GM18526 (cell line): Measurements from ENCODE around the gene METAP1D.

Source experiments
- POLR2A ChIP-seq: IDR thresholded peaks from 3 replicates; pipeline ENCODE4 v1.6.1; 2011; ENCODE audit not compliant: insufficient read length; ENCODE audit errors: extremely low read depth

METAP1D gene

GRCh38 chr2:171999604-172000469 is at the start of gene METAP1D:
Gene METAP1D, plus strand, starts transcription at chr2:171999953. Its CDS starts 17 bp downstream, at chr2:171999970.
- peak; percentile 75 for TF ChIP-seq POLR2A

GRCh38 chr2:171952276-171952675 is 47.5 kb upstream of the METAP1D start:
- no peak for TF ChIP-seq POLR2A

DNA sequence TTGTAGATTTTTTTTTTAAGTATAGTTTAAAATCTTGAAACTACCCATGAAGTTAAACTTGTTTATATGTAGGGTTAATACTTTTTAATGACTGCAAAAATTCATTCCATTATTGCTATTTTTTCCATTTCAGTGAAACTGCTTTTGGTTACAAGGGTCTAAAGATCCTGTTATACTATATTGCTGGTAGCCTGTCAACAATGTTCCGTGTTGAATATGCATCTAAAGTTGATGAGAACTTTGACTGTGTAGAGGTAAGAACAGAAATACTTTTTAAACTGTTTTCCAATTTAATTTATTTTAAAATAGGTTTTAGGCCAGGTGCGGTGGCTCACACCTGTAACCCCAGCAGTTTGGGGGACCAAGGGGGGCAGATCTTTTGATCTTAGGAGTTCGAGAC is 47.0 kb upstream of the METAP1D start:
- TF ChIP-seq POLR2A, result no peak

DNA sequence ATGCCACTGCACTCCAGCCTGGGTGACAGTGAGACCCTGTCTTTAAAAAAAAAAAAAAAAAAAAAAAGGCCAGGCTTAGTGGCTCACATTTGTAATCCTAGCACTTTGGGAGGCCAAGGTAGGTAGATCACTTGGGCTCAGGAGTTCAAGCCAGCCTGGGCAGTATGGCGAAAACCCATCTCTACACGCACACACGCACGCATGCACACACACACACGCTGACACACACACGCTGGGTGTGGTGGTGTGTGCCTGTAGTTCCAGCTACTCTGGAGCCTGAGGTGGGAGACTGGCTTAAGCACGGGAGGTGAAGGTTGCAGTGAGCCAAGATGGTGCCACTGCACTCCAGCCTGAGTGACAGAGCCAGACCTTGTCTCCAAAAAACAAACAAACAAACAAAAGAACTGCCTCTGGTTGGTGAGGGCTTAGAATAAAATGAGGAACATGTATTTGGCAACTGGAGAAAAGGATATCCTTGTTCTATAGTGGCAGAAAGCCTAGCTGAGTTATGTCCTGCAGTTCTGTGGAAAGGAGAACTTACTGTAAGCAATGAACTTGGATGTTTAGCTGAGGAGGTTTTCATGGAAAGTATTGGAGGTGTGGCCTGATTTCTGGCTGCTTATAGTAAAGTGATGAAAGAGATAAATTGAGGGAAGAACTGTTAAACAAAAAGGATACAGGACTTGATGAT is 43.5 kb upstream of the METAP1D start:
- no peak for TF ChIP-seq POLR2A

- no peak for TF ChIP-seq POLR2A
These were observed 42.7 kb upstream of the METAP1D start for GRCh38 chr2:171957061-171957460.

DNA sequence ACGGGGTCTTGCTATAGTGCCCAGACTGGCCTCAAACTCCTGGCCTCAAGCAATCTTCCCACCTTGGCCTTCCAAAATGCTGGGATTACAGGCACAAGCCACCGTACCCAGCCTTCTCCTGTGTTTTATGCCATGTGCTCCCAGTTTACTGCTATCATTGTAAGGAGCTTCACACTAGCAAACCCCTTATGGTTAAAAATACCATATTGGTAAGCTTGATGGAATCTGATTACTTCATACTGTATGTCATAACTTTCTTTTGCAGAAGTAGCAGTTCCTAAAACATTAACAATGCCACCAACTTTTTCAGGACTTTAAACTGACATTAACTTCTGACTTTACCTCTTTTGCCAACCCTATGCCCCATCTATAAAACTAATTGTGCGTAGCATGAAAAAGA is 41.3 kb upstream of the METAP1D start:
- TF ChIP-seq POLR2A, result no peak

- no peak for TF ChIP-seq POLR2A
These were observed 39.8 kb upstream of the METAP1D start for GRCh38 chr2:171959998-171960397.

GRCh38 chr2:171960570-171960969 is 39.2 kb upstream of the METAP1D start:
- no peak for TF ChIP-seq POLR2A

DNA sequence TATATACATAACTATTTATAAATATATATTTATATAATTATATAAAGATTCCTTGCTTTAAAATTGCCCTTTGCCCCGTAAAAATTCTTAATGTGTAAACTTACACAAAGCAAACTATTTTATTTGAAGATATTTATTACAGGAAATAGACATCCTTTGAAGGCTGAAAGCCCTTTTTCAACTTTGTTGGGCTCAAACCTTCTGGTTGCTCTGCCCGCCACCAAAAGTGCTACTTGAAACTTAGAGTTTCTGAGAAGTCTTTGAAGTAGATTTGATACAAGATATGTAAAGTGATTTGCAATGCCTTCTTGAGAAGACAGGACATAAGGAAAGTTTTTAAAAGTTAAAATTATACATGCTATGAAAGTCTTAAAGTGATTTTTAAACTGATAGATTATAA is 36.6 kb upstream of the METAP1D start:
- TF ChIP-seq POLR2A, result no peak

DNA sequence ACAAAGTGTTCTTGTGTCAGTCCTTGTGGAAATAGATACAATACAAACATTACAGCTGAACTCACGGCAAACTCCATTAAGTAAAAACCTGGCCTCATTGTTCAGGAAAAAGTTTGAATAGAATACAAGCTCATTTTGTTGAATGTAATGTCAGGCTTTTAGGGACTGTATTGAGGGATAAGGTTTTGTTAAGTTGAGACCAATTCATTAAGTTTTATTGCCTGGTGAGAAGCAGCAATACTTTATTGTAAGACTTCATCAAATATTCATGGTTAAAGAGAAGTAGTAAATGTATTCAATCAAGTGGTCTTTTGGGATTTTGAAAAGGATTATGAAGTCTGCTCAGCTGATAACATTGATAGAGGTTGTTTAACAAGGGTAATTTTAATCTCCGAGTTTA is 35.4 kb upstream of the METAP1D start:
- no peak for TF ChIP-seq POLR2A

- no peak for TF ChIP-seq POLR2A
These were observed 34.5 kb upstream of the METAP1D start for GRCh38 chr2:171965238-171965637.

- TF ChIP-seq POLR2A, result no peak
These were observed 34.1 kb upstream of the METAP1D start for GRCh38 chr2:171965661-171966060.

- no peak for TF ChIP-seq POLR2A
These were observed 33.5 kb upstream of the METAP1D start for GRCh38 chr2:171966235-171966634.

GRCh38 chr2:171966688-171967087 is 33.1 kb upstream of the METAP1D start:
- TF ChIP-seq POLR2A, result no peak

DNA sequence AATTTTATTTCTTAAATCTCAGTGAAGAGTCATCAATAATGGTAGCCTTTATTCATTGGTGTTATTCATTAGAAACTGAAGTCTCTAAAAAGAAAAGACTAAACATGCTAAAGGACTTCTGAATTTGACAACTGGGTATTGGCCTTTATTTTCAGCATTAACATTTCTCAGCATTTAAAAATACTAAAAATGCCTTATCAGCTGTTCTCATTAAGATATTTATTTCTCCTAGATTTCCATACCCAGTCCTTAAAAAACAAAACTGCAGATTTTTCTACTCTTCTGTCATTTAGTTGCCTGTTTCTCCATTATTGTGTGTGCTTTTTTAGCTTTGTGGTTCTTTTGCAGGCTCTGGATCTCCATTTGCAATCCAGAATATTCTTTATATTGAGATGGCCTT is 31.2 kb upstream of the METAP1D start:
- no peak for TF ChIP-seq POLR2A

GRCh38 chr2:171972329-171972982 is 27.3 kb upstream of the METAP1D start:
- no peak for TF ChIP-seq POLR2A

DNA sequence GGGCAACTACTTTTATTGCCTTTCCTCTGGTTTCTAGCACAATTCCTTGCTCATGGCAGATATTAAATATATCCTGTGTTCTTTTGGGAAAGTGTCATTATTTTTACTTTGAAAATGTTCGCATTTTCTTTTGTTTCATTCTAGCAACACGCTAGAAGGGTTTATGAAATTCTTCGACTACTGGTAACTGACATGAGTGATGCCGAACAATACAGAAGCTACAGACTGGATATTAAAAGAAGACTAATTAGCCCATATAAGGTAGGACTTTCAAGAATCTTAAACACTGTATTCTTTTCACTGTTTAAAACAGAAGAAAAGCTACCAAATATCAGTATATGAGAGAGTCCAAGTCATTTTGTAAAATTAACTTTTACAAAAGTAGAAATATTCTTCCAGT is 20.6 kb upstream of the METAP1D start:
- TF ChIP-seq POLR2A, result no peak

DNA sequence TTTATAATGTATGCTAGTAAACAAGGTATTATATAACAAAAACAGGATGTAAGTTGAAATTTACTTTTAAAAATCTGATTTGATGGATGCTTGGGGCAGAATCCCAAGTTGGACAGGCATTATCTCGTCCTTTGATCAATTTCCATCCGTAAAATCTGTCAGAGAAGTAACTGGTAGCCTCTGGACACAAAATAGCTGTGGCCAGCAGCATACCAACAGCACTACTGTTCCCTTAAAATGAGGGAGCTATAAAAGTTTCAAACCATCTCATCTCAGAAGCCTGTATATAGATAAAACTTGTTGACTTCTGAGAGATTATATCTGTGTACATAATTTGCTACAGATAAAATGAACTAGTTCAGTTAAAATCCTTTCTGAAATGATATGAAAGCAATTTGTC is 14.7 kb upstream of the METAP1D start:
- no peak for TF ChIP-seq POLR2A
